ENCODE measurements around the gene C4orf33.

The C4orf33 gene

GRCh38 chr4:129131343-129131742 is 35.4 kb downstream of the C4orf33 start:
- no peak overlapping the region for H3K27ac ChIP-seq
- TF ChIP-seq CTCF (conservative IDR thresholded peaks at IDR 0.05) = no peak

- H3K27ac ChIP-seq = no peak overlapping the region
- TF ChIP-seq CTCF (conservative IDR thresholded peaks at IDR 0.05) = no peak
These were observed 40.5 kb downstream of the C4orf33 start for GRCh38 chr4:129136433-129136832.

GRCh38 chr4:129138810-129139496 is 43.0 kb downstream of the C4orf33 start:
- no peak overlapping the region for H3K27ac ChIP-seq
- no peak for TF ChIP-seq CTCF (conservative IDR thresholded peaks at IDR 0.05)

GRCh38 chr4:129140521-129140920 is 44.6 kb downstream of the C4orf33 start:
- no peak overlapping the region for H3K27ac ChIP-seq
- peak; percentile 39 for TF ChIP-seq CTCF (conservative IDR thresholded peaks at IDR 0.05)

- no peak for TF ChIP-seq CTCF (conservative IDR thresholded peaks at IDR 0.05)
- H3K27ac ChIP-seq = no peak overlapping the region
These were observed 47.4 kb downstream of the C4orf33 start for GRCh38 chr4:129143359-129143758.

GRCh38 chr4:129144755-129145206 is 48.8 kb downstream of the C4orf33 start:
- H3K27ac ChIP-seq = no peak overlapping the region
- no peak for TF ChIP-seq CTCF (conservative IDR thresholded peaks at IDR 0.05)

- TF ChIP-seq CTCF (conservative IDR thresholded peaks at IDR 0.05) = no peak
- no peak overlapping the region for H3K27ac ChIP-seq
These were observed 49.3 kb downstream of the C4orf33 start for GRCh38 chr4:129145222-129145730.

Measured in VCaP (cell line).